SHP77 treated with DMSO at 0.1 percent for 48 hours (cell line): Measurements from ENCODE around the gene BSX.

Experiments used
- DNase-seq: peaks from one replicate; lab custom pipeline; 2025; lab: John Stamatoyannopoulos, UW

BSX gene

DNA sequence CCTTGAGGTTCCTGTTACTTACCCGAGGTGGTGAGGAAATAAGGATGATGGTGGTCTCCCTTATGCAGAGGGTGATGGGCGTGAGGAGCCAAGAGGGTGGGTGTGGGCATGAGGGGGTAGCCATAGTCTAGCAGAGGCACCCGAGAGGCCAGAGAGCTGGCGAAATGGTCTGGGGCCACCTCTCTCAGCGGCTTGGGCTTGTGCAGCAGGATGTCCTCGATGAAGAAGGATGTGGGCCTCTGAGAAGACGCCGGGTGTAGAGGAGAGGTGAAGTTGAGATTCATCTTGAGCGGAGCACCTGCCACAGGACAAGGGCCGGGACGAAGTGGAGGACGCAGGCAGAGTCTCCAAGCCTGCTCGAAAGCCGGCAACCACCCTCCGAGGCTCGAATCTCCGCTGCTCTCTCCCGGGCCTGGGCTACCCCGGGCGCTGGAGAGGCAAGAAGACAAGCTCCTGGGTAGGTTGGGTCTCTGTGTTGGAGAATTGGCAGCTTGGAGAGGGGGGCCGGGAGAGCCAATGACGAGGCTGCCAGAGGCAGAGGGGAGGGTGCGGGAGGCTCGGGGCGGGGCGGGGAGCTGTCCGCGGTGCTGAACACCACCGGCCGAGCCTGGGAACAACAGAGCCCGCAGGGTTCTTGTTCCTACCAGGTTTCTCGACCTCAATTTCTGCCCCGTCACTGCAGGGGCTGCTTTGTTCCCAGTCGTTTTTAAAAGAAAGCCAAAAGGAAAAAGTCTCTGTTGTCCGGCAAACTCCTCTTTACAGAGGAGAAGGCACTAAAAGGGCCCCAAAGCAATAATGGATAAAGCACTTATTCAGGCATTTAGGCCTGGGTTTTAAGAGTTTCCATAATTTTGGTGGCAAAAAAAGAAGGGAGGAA is at the start of gene BSX:
BSX (minus strand) TSS at position 447 of the 877 bp plus-strand sequence; CDS start at position 284, 163 bp downstream.
- no peak for DNase-seq

DNA sequence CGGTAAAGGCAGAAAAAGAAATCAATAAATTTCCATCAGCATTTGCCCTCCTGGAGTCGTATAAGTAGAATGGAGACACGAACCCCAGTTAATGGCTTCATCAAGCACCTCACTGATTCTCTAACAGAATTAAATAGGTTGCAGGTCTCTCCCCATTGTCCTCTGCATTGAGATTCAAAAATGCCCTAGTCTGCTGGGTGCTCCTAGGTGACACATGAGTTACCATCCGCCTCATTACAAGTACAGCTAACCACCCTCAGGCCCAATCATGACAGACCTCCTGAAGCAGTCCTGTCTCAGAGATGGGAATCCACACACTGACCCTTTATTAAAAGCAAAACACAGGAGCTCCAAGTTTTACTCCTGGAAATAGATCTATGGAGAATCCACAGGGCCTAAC is 48.9 kb upstream of the BSX start:
- DNase-seq: no peak

DNA sequence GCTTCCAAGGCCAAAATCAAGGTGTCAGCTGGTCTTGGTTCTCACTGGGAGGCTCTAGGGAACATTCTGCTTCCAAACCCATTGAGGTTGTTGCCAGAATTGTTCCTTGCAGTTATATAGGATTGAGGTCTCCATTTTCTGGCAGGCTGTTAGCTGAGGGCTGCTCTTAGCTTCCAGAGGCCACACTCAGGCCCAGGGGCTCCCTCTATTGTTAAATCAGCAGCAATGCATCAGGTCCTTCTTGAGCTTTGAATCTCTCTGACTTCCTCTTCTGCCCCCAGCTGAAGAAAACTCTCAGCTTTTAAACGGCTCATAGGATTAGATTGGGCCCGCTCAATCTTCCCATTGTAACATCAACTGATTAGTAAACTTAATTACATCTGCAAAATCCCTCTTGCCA is 39.3 kb upstream of the BSX start:
- DNase-seq: no peak

DNA sequence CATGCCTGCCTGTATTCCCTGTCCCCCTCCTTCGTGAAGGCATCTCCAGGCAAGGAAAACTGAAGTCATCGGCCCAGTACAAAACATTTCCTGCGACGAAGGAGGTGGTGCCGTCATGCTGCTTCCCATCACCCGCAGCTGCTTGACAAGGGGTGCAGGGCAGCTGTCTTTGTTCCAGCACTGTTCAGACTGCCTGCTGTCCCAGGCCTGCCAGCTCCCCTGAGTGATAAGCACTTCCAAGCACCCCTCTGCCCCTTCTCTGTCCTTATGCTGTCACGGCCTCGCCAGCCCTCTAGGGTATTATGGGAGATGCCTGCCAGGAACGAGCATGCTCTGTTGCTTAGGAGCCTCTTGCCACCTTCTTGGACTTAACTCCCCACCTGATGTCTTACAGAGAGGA is 37.1 kb upstream of the BSX start:
- DNase-seq: no peak

DNA sequence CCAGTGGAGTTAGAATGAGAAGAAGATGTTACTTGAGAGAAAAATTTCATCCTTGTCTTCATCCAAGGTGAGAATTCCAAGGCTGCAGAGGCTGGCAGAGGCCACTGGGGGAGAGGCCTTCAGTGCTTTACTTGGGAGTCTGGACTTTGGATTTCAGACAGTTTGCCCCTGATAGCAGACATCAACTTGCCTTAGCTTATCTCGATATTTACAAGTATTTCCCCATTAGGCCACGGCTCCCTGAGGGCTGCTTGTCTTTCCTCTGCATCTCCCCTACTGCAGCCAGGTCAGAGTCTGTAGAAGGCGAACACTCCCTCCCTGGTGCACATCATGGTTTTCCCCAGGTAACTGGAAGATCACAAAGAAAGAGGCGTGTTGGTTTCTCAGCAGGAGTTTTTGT is 29.9 kb upstream of the BSX start:
- DNase-seq: no peak

DNA sequence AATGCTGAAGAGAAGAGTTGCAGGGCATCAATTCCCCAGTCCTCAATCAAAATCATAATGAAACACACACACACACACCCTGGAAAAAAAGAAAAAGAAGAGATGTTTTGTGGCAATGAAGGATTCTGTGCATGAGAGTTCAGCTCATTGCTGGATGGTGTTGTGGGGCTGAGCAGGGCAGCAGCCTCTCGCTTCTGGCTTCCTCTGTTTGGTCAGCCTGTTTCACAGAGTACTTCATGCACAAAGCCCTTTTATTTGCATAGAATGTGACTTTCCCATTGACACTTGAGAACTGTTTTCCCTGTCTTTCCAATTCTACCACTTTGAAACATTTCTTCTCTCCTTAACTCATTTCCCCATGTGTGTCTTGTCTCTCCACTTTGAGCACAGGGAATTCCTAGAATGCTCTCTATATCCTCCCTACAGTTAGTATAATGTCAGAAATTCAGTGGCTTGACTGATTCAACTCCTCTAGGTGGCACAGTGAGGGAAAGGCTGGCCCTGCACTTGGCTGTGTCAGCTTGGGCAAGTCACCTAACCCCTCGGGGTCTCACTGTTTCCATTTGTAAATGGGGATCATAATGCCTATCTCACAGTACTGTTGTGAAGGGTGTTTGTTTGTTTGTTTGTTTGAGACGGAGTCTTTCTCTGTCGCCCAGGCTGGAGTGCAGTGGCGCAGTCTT is 25.4 kb upstream of the BSX start:
- no peak for DNase-seq

DNA sequence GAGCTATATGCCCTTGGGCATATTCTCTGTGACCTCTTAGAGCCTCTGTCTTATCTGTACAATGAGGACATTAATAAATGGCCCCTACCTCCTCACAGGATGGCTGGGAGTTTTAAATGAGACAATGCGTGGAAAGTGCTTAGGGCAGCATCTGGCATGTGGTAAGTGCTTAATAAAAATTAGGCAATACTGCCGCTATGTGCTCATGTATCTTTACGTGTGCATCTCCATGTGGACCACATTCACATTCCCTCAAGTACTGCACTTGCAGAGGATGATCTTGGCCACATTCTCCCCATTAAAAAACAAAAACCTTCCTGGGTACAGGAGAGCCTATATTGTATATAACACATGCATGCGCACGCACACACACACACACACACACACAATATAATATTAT is 19.1 kb upstream of the BSX start:
- DNase-seq: no peak

DNA sequence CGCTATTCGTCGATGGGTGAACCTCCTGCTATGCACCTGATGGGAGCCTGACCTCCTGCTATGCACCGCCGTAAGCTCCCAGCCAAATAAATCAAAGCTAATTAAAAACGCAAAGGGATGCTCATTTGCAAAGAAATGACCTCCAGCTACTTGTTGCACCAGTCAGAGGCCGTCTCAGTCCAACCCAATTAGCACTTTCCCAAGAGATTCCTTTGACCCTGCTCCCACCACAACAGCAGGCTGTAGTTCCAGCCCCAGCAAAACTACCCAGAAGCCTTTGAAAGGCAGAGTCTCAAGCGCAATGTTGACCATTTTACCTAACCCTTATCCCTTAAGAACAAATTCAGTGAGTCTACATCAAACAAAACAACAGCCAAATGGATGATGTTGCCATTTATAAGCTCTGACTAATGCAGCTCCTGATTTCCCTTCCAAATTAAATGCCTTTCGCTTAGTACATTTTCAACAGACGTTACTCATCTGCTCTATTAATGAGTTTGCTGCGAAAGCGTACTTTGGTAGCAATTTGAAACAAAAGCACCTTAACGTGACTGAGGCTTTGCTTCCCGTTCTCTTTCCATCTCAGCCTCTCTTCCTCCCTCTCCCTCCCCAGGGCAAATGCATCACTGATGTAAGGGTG is 17.2 kb upstream of the BSX start:
- no peak for DNase-seq

DNA sequence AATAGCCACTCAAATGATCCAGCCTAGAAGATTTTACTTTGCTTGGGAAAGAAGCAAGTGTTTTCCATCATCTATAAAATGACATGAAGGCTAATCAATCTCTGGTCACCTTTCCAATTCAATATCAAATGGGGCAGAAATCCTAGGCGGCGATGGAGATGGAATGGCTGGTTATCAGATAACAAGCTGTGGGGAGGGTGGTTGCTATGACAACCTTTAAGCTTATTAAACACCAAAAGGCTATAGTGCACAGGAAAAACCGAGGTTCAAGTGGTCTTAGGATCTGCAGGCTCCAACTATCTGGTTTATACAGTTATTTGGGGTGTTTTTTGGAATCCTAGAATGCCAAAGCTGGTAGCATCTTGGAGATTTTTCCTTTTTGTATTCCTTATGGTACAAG is 13.9 kb upstream of the BSX start:
- DNase-seq: no peak

DNA sequence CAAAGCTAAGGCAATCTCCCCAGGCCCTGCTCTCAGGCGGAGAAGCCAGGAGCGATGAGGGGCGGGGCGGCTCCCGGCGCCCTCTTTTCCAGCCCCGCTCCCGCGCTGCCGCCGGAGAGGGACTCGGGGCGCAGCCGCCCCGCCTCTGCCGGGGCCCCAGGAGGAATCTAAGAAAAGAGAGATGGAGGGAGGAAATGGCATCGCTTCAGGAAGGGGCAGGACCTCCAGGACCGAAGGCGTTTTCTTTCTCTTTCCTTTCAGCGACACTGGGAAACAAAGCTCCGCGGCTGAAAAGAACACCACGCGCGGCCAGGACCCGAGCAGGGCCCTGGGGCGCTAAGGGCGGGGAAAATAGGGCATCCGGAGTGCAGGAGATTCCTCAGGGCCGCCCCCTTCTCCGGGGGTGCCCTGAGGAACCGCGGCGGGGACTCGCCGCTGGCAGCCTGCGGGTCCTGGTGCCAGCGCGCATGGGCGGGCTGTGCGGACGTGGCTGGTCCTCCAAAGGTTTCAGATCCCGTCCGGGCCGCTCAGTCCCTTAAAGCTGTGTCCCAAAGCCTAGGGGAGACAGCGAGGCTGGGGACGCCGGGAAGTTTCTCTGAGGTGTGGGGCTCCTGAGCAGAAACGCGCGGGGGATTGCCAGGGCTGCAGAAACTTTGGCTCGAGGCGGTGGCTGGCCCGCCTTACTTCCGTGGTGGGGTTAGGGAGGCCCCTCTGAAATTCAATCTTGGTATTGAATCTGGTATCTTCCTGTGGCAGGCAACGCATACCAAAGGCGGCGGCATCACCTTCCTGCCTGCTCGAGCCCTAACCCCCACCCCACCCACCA is 2.8 kb upstream of the BSX start:
- no peak for DNase-seq

DNA sequence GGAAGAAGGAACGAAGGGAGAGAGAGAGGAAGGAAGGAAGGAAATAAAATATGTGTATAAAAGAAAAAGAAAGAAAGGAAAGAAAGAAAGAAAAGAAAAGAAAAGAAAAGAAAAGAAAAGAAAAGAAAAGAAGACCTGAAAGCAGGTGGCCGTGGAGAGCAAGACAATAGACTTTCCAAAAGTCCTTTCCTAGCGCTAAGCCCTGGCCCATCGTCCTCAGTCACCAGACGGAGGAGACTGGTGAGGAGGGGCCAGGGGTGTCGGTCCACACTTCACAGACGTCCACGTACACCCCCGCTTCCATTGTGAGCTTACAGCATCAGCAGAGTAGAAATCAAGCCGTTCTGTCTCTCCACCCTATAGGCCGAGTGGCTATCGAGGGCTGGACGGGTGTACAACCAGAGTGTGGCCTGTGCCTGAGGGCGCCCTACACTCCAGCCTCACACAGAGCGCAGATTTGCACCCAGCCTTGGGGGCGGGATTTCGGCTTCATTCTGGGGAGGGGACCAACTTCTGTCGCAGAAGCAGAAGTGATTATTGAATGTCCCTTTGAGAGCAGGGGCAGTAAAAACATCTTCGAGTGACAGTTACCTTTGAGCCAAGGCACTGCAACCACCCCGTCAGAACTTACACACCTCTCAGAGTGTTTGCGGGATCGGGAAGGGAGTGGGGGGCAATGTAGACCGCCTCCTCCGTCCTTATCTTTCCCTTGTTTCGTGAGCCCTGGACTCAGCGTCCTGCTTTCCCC is 2.0 kb upstream of the BSX start:
- no peak for DNase-seq

DNA sequence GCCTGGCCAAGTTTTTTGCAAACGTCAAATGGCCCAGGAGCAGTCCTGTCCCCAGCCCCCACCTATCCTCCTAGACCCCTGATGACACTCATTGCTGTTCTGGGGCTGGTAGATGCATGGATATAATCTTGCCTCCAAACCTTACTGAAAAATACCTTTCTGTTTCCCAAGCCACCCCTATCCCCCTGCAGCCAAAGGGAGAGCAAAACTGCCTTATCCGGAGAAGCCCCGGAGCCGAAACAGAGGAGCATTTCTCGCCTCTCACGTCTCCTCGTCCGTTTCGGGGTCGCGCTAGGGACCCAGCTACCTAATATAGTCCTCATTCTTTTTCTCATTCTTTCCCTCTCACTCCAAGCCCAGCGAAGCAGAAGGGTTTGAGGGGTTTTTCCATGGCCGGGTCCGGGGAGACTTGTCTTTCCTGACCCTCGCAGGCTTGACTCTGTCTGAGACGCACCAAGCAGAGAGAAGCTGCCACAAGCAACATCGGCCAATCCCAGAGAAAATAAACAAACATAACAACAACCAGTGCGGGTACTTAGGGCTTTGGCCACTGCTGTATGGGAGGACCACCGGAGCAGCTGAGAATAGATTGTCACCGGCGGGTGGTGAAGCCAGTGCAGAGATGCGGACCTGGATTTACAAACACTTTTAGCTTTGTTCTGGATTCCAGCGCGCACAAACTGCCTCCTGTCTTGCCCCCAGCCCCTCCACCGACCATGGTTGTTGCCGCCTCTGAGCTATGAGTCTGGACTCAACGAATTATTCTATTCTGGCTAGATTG is 1.6 kb downstream of the BSX start:
- DNase-seq: no peak

DNA sequence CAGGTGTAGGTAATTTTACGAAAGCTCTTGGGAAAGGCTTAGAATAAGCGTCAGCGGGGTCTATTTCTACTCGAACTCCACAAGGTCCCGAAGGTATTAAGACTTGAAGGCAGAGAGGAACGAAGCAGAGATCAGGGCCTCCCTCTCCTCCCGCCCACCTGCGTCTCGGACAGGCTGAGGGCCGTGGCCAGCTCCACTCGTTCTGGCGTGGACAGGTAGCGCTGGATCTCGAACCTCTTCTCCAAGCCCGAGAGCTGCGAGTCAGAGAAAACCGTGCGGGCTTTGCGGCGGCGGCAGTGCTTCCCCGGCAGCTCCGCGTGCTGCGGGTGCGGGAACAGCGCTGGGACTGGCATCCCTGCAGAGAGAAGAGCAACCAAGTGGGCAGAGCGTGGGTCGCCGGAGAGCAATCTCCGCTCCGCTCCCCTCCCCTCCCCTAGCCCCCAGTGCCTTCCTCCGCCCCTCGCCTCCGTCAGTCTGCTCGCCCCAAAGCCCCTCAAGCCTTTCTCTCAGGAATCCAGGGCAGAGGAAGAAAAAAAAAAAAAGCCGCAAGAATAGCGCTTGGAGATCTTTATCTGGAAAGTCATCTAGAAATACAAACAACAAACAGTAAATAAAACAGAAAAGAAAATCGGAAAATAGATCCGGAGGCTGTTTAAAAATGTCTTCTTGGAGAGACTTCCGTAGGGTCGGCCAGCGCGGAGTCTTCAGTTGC is 2.4 kb downstream of the BSX start:
- no peak for DNase-seq

DNA sequence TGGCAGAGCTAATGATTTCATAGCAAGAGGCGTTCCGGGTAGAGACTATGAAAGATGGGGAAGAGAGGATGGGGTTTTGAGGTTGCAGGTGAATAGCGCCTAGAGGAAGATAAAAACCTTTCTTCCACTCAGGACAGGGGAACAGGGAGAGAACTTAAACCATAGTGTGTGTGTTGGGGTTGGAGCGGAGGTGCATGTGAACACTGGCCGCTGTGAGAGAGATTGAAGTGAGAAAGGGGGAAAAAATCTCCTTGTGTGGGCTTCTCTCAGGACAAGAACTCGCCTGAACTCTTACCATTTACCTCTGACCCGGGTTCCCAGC is 3.4 kb downstream of the BSX start:
- no peak for DNase-seq

DNA sequence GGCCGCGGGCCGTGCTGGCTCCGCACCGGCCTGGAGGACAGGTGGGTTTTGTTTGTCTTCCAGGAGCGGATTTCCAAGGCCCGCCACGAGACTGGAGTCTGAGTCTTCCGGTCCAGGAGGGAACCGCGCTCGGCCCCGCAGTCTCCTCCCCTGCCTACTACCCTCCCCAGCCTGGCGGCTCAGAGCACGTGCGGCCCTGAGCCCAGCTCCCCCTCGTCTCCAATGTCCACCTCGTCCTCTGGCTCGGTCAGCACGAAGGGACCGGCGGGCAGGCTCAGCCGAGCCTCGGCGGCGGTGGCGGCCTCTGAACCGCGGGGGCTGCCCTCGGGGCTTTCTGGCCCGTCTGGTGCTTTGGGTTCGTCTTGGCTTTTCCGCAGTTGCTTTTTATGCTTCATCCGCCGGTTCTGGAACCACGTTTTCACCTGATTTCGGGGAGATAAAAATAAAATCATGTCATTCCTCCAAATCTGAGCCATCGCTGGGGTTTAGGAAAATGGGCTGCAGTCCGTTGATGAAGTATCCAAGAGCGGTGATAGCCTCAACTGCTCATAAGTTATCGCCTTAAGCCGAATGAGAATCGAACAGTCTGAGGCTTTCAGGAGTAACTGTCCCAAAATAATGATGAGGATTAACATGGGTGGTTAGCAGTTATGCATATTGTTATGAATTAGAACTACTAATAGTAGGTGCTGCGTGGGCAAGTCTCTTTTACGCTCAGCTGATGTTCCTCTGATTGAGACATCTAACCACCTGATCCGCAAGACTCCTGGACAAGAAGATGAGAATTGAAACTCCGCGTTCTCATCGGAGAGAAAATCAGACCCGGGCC is 4.0 kb downstream of the BSX start:
- DNase-seq: no peak

DNA sequence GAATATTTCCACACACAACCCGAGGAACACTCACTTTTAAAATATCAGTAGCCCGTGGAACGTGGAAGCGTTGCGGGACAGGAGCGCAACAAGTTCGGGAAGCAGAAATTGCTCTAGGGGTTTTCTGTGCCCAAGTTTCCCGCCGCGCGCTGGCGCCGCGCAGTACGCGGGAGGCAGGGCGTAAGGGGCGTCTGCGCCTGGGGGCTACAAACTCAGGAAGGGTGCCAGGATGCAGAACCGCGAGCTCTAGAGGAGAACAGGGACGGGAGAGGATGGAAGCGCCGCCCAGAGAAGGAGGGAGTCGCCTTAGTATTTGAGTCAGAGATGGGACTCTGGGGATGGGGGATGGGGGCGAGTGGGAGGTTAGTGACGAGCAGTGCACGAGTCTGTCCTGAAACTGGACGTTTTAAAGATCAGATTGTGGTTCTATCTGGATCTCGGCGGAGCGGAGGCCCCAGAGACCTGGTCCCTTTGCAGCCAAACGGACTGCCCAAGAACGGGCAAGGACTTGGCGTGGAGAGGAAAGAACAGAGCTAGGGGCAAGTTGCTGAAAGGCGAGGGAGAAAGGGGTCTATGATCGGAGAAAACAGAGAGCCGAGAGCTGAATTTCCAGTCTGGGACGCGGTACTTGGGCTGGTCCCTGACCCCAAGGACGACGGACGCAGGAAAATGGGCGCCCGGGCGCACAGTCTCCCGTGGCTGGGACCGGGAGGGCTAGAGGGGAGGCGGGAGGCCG is 4.7 kb downstream of the BSX start:
- no peak for DNase-seq

DNA sequence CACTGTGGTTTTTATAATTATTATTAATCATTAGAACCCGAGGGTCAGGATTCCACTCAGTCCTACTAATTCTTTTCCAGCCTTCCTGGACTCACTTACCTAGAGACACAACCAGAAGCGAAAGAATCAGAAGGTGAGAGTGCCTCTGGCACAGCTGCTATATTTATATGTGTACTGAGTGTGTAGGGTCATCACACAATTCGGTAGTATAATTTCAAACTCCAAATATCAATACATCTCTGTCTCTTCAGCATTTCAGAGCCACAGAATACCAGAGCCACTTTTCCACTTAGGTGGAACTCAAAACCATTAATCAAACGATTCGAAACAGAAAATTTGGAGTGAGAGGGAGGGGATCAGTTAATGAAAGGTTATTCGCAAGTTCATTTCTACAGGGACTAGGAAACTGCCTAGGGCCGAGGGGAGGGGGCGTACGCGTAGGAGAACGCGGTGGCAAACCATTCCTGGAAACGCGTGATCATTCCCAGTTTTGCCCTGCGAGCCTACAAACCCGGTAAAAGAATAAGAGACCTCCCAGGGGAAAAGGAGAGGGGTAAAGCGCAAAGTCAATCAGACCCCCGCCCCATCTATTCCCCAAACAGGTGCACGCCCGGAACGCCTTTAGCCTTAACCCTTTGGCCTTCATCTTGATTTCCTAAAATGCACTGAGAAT is 5.4 kb downstream of the BSX start:
- no peak for DNase-seq

DNA sequence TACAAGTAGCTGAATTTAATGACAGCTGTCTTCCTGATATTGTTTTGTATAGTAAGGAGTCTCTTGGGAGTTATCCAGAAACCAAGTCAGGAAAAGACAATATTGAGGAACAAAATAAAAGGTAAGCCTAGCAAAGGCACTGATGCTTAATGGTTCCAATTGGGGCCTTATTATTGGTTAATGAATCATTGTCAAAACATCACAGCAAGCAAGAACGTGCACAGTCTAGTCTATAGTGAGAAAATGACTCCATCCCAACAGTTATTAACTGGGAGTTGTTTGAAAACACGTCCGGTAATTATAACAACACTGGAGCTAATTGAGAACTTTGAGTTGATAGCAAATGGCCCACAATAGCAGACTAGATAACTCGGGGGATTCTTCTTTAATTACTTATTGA is 17.7 kb downstream of the BSX start:
- DNase-seq: no peak
